Gastrocnemius medialis (tissue), 4 donors: ENCODE data around the gene MLF1.

ENCODE experiments used
- POLR2A ChIP-seq, 2 donors: fragments of 450-650 bp; IDR thresholded peaks; one replicate each; pipeline ENCODE4 v1.6.1; 2017; ENCODE audit warnings: antibody characterized with exemption in 2 of 2, mild to moderate bottlenecking in 2 of 2, moderate library complexity in 2 of 2
- TF ChIP-seq, protein P1 (sequence below), 5 experiments: fragments of 450-650 bp in 3 of 5; fragments of 200-600 bp in 2 of 5; sonication (generic) in 2 of 5; IDR thresholded peaks in 4 of 5; conservative IDR thresholded peaks in 1 of 5; 1 replicate in 4 of 5; 2 replicates in 1 of 5; pipeline ENCODE4 v1.5.1; 2016 to 2019; ENCODE audit warnings: antibody characterized with exemption in 5 of 5, mild to moderate bottlenecking in 3 of 5, moderate library complexity in 3 of 5

DNA sequence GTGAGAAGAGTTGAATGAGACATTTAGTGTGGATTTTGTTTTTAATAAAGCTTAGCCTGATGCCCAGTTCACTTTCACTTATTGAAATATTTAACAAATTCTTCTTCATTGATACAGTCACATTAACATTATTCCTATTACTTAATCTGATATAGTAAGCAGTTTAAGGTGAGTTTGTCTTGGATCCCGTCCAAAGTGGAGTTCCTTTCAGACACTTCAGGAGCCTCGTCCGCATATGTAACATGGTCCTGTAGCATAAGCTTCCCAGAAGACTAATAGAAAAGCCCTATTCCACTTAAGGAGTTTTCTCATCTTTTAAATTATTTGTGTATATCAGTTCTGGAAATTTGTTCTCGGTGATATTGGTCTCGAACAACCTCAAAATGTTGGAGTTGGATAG lies 39.7 kb upstream of the MLF1 start:
- no peak for TF ChIP-seq POLR2A (IDR thresholded peaks at IDR 0.05)
- TF ChIP-seq, protein P1, sequence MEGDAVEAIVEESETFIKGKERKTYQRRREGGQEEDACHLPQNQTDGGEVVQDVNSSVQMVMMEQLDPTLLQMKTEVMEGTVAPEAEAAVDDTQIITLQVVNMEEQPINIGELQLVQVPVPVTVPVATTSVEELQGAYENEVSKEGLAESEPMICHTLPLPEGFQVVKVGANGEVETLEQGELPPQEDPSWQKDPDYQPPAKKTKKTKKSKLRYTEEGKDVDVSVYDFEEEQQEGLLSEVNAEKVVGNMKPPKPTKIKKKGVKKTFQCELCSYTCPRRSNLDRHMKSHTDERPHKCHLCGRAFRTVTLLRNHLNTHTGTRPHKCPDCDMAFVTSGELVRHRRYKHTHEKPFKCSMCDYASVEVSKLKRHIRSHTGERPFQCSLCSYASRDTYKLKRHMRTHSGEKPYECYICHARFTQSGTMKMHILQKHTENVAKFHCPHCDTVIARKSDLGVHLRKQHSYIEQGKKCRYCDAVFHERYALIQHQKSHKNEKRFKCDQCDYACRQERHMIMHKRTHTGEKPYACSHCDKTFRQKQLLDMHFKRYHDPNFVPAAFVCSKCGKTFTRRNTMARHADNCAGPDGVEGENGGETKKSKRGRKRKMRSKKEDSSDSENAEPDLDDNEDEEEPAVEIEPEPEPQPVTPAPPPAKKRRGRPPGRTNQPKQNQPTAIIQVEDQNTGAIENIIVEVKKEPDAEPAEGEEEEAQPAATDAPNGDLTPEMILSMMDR (IDR thresholded peaks at IDR 0.05 in 4 of 5, conservative IDR thresholded peaks at IDR 0.05 in 1 of 5), result no peak
